ENCODE results near the gene BEND6. TPM values are rescaled to one million over a fixed set of nuclear protein-coding genes. Genes with fewer than 3 reads are reported as not detected.

Gene BEND6
- total RNA-seq, 1 experiment from 2014 or later, result 2.1 TPM

DNA sequence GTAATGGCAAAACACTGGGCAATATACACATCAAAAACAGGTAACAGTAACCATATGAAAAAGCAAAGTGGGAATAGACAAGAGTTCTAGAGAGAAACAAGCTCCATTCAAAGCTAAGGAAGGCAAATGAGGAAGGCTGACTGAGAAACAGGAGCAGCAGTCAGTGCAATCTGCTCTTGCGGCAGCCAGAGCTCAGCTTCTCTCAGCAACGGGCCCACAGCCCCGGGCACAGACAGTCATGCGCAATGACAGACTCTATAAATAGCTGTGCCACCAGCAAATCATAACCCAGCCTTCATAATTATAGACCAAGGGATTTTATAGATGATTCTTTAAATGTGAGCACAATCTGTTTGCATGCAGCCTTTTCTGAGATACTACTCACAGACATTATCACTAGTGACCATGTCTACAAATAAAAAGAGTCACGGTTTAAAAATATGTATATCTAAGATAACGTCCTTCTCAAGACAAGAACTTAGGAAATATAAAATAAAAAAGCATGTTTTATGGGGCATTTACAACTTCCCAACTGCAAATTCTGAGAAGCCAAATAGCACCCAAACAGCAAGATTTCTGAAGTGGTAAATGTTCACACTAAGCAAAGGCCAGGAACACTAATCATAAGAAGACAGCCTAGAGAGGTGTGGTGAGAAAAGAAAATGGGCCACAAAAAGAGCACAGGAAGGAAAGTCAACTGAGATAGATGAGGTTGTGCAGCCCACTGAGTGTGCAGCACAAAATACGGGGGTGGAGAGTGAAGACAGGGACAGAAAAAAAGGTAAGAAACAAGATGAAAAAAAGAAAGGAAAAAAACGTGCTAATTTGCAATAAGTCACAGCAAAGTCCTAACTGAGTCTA, 39.9 kb upstream of the BEND6 start:
- ChIA-PET CTCF (interaction anchor here (1.3 to 3.7 kb wide), 3 partner anchors 10 to 40 kb away, joined by 7 to 29 read pairs (median 12); partner anchors contain the start of gene BEND6), POLR2A (interaction anchor here (0.7 kb wide), 1 partner anchor 37 kb away, joined by 3 read pairs; no protein-coding TSS in a partner anchor)
- BruUV-seq (replicated peaks), result no TSS peak

GRCh38 chr6:56915832-56916231, 39.1 kb upstream of the BEND6 start:
- no peaks in the 10 kb centered on the region for H3K9me3 Mint-ChIP-seq (ENCODE audit: unreplicated experiment)
- no peak overlapping the region for H3K27ac Mint-ChIP-seq (ENCODE audit: low read depth, unreplicated experiment)
- H3K4me1 Mint-ChIP-seq (ENCODE audit: insufficient read depth, unreplicated experiment), result peaks cover 6% of the 10 kb centered on the region
- H3K27me3 Mint-ChIP-seq (ENCODE audit: insufficient read depth, unreplicated experiment), result no peaks in the 10 kb centered on the region
- no peaks in the 10 kb centered on the region for H3K36me3 Mint-ChIP-seq (ENCODE audit: insufficient read depth, unreplicated experiment)
- ChIA-PET POLR2A (no interaction called here), CTCF (interaction anchor here (0.6 to 3.7 kb wide), 2 partner anchors 10 to 12 kb away, joined by 3 to 29 read pairs; no protein-coding TSS in a partner anchor)
- TF ChIP-seq, protein P1, sequence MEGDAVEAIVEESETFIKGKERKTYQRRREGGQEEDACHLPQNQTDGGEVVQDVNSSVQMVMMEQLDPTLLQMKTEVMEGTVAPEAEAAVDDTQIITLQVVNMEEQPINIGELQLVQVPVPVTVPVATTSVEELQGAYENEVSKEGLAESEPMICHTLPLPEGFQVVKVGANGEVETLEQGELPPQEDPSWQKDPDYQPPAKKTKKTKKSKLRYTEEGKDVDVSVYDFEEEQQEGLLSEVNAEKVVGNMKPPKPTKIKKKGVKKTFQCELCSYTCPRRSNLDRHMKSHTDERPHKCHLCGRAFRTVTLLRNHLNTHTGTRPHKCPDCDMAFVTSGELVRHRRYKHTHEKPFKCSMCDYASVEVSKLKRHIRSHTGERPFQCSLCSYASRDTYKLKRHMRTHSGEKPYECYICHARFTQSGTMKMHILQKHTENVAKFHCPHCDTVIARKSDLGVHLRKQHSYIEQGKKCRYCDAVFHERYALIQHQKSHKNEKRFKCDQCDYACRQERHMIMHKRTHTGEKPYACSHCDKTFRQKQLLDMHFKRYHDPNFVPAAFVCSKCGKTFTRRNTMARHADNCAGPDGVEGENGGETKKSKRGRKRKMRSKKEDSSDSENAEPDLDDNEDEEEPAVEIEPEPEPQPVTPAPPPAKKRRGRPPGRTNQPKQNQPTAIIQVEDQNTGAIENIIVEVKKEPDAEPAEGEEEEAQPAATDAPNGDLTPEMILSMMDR (IDR thresholded peaks at IDR 0.05; ENCODE audit: unreplicated experiment), result no peak
- no TSS peak for BruUV-seq (replicated peaks)
- H3K4me3 Mint-ChIP-seq (ENCODE audit: unreplicated experiment), result no peak overlapping the region
- DNase-seq (ENCODE audit: unreplicated experiment), result no peak
- intact Hi-C loops (cut with micrococcal nuclease), result no loop called here

More for the DNA sequence above, 39.9 kb upstream of the BEND6 start:
- TF ChIP-seq, protein P1 (IDR thresholded peaks at IDR 0.05; ENCODE audit: unreplicated experiment), result no peak
- no peak overlapping the region for H3K27ac Mint-ChIP-seq (ENCODE audit: low read depth, unreplicated experiment)
- intact Hi-C loops (cut with micrococcal nuclease), result no loop called here
- no peaks in the 10 kb centered on the region for H3K27me3 Mint-ChIP-seq (ENCODE audit: insufficient read depth, unreplicated experiment)
- no peak for DNase-seq (ENCODE audit: unreplicated experiment)
- H3K4me3 Mint-ChIP-seq (ENCODE audit: unreplicated experiment), result no peak overlapping the region
- H3K4me1 Mint-ChIP-seq (ENCODE audit: insufficient read depth, unreplicated experiment), result peaks cover 6% of the 10 kb centered on the region
- no peaks in the 10 kb centered on the region for H3K9me3 Mint-ChIP-seq (ENCODE audit: unreplicated experiment)
- H3K36me3 Mint-ChIP-seq (ENCODE audit: insufficient read depth, unreplicated experiment), result no peaks in the 10 kb centered on the region

DNA sequence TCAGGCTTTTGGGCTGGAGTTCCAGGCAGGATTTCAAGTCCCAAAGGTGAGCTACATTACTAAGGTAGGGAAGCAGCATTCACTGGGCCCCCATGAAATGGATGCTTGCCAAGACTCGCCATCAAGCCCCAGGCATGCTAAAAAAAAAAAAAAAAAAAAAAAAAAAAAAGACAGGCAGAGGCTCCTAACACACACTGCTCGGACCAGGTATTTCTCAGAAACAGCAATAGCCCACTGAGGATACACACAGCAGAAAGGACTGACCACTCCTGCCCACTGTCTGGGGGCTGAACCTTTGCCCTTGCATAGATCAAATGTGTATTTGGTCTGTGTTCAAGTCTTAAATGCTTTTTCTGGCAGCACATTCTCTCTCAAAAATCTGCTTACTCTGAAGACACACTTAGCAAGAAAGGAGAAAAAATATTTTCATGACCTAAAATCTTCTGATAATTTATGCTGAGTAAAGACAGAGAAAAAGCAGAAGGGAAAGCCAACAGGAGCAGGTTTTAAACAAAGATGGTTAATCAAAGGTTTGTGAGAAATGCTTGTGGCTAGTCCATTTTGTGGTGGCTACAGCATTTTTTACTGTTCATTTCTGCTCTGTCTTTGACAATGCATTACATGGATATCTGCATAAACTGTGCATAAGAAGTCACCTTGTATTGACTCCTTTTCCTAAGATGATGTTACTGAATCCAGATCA, 37.9 kb upstream of the BEND6 start:
- H3K27ac Mint-ChIP-seq (ENCODE audit: low read depth, unreplicated experiment), result no peak overlapping the region
- H3K9me3 Mint-ChIP-seq (ENCODE audit: unreplicated experiment), result no peaks in the 10 kb centered on the region
- no peak for DNase-seq (ENCODE audit: unreplicated experiment)
- H3K4me3 Mint-ChIP-seq (ENCODE audit: unreplicated experiment), result no peak overlapping the region
- no peaks in the 10 kb centered on the region for H3K36me3 Mint-ChIP-seq (ENCODE audit: insufficient read depth, unreplicated experiment)
- intact Hi-C loops (cut with micrococcal nuclease), result no loop called here
- TF ChIP-seq, protein P1 (IDR thresholded peaks at IDR 0.05; ENCODE audit: unreplicated experiment), result no peak
- no TSS peak for BruUV-seq (replicated peaks)
- no peaks in the 10 kb centered on the region for H3K27me3 Mint-ChIP-seq (ENCODE audit: insufficient read depth, unreplicated experiment)
- H3K4me1 Mint-ChIP-seq (ENCODE audit: insufficient read depth, unreplicated experiment), result peaks cover under 1% of the 10 kb centered on the region
- POLR2A ChIA-PET, result no interaction called here
- CTCF ChIA-PET, result interaction anchor here (1.1 to 3.7 kb wide), 2 partner anchors 14 to 16 kb away, joined by 3 to 29 read pairs; no protein-coding TSS in a partner anchor

DNA sequence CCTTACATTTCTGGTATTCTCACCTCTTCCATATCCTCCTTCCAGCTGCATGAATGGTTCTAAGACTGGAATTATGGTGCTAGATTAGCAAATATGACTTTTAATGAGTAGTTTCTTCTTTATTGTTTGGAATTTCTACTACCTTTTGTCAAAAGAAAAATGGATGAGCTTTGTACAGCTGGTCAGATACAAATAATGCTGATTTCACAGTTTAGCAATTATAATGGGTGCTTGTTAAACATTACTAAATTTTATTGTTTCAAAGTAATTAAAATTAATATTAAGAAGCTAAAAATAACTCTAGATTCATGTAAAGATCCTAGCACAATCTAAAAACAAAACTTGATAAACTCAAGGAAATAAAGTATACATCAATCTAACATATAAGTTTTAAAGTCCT, 32.3 kb upstream of the BEND6 start:
- no peaks in the 10 kb centered on the region for H3K27me3 Mint-ChIP-seq (ENCODE audit: insufficient read depth, unreplicated experiment)
- TF ChIP-seq, protein P1 (IDR thresholded peaks at IDR 0.05; ENCODE audit: unreplicated experiment), result no peak
- CTCF ChIA-PET, result interaction anchor here (0.7 kb wide), 1 partner anchor 25 kb away, joined by 3 read pairs; no protein-coding TSS in a partner anchor
- no peak overlapping the region for H3K4me3 Mint-ChIP-seq (ENCODE audit: unreplicated experiment)
- H3K36me3 Mint-ChIP-seq (ENCODE audit: insufficient read depth, unreplicated experiment), result no peaks in the 10 kb centered on the region
- no TSS peak for BruUV-seq (replicated peaks)
- H3K9me3 Mint-ChIP-seq (ENCODE audit: unreplicated experiment), result no peaks in the 10 kb centered on the region
- POLR2A ChIA-PET, result interaction anchor here (1.4 to 2.1 kb wide), 2 partner anchors 12 to 16 kb away, joined by 4 to 10 read pairs; no protein-coding TSS in a partner anchor
- H3K27ac Mint-ChIP-seq (ENCODE audit: low read depth, unreplicated experiment), result no peak overlapping the region
- intact Hi-C loops (cut with micrococcal nuclease), result no loop called here
- no peak for DNase-seq (ENCODE audit: unreplicated experiment)
- H3K4me1 Mint-ChIP-seq (ENCODE audit: insufficient read depth, unreplicated experiment), result peaks cover 11% of the 10 kb centered on the region
